ENCODE results near the gene SH2D1B. TPM values are rescaled to one million over a fixed set of nuclear protein-coding genes. Genes with fewer than 3 reads are reported as not detected.

The SH2D1B gene
- total and polyA plus RNA-seq, 10 of the 15 experiments (the other 5 are each of a cell fraction or from before 2014, with no cell fraction given), result 0.18 TPM; not detected in 9

DNA sequence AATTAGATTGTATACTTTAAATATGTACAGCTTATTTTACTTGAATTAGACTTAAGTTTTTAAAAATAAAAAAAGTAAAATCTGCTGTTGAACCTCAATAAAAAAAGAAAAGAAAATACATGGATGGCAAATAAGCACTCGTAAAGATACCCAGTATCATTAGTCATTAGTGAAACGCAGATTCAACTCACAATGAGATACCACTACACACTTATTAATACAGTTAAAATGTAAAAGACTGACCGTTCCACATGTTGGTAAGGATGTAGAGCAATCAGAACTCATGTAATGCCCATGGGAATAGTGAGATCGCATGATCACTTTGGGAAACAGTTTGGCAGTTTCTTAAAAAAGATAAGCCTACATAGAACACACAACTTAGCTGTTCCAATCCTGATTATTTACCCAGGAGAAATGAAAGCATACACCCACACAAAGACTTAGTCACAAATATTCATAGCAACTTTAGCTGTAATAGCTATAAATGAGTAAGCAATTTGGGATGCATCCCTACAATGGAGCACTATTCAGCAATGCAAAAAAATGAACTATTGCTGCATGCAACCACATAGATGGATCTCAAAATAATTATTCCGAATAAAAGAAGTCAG, 7.3 kb downstream of the SH2D1B start (continued):
- TF ChIP-seq, protein P1, sequence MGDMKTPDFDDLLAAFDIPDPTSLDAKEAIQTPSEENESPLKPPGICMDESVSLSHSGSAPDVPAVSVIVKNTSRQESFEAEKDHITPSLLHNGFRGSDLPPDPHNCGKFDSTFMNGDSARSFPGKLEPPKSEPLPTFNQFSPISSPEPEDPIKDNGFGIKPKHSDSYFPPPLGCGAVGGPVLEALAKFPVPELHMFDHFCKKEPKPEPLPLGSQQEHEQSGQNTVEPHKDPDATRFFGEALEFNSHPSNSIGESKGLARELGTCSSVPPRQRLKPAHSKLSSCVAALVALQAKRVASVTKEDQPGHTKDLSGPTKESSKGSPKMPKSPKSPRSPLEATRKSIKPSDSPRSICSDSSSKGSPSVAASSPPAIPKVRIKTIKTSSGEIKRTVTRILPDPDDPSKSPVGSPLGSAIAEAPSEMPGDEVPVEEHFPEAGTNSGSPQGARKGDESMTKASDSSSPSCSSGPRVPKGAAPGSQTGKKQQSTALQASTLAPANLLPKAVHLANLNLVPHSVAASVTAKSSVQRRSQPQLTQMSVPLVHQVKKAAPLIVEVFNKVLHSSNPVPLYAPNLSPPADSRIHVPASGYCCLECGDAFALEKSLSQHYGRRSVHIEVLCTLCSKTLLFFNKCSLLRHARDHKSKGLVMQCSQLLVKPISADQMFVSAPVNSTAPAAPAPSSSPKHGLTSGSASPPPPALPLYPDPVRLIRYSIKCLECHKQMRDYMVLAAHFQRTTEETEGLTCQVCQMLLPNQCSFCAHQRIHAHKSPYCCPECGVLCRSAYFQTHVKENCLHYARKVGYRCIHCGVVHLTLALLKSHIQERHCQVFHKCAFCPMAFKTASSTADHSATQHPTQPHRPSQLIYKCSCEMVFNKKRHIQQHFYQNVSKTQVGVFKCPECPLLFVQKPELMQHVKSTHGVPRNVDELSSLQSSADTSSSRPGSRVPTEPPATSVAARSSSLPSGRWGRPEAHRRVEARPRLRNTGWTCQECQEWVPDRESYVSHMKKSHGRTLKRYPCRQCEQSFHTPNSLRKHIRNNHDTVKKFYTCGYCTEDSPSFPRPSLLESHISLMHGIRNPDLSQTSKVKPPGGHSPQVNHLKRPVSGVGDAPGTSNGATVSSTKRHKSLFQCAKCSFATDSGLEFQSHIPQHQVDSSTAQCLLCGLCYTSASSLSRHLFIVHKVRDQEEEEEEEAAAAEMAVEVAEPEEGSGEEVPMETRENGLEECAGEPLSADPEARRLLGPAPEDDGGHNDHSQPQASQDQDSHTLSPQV (IDR thresholded peaks at IDR 0.05), result no peak
- TF ChIP-seq, protein P2, sequence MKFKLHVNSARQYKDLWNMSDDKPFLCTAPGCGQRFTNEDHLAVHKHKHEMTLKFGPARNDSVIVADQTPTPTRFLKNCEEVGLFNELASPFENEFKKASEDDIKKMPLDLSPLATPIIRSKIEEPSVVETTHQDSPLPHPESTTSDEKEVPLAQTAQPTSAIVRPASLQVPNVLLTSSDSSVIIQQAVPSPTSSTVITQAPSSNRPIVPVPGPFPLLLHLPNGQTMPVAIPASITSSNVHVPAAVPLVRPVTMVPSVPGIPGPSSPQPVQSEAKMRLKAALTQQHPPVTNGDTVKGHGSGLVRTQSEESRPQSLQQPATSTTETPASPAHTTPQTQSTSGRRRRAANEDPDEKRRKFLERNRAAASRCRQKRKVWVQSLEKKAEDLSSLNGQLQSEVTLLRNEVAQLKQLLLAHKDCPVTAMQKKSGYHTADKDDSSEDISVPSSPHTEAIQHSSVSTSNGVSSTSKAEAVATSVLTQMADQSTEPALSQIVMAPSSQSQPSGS (IDR thresholded peaks at IDR 0.05; ENCODE audit: low read length), result no peak
- TF ChIP-seq, protein P3, sequence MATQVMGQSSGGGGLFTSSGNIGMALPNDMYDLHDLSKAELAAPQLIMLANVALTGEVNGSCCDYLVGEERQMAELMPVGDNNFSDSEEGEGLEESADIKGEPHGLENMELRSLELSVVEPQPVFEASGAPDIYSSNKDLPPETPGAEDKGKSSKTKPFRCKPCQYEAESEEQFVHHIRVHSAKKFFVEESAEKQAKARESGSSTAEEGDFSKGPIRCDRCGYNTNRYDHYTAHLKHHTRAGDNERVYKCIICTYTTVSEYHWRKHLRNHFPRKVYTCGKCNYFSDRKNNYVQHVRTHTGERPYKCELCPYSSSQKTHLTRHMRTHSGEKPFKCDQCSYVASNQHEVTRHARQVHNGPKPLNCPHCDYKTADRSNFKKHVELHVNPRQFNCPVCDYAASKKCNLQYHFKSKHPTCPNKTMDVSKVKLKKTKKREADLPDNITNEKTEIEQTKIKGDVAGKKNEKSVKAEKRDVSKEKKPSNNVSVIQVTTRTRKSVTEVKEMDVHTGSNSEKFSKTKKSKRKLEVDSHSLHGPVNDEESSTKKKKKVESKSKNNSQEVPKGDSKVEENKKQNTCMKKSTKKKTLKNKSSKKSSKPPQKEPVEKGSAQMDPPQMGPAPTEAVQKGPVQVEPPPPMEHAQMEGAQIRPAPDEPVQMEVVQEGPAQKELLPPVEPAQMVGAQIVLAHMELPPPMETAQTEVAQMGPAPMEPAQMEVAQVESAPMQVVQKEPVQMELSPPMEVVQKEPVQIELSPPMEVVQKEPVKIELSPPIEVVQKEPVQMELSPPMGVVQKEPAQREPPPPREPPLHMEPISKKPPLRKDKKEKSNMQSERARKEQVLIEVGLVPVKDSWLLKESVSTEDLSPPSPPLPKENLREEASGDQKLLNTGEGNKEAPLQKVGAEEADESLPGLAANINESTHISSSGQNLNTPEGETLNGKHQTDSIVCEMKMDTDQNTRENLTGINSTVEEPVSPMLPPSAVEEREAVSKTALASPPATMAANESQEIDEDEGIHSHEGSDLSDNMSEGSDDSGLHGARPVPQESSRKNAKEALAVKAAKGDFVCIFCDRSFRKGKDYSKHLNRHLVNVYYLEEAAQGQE (IDR thresholded peaks at IDR 0.05; ENCODE audit: low read depth, low read length), result no peak
- no peak for TF ChIP-seq ZZZ3 (IDR thresholded peaks at IDR 0.05; ENCODE audit: control insufficient read depth, insufficient read length, low read depth)
